Small intestine (tissue), 7 donors: ENCODE results near the gene SPRYD3. TPM values are rescaled to one million over a fixed set of nuclear protein-coding genes. Genes with fewer than 3 reads are reported as not detected.
A peak's percentile ranks its signal among the peaks of the same experiment; 100 is the strongest.

Experiments used
- DNase-seq, 2 donors: peaks; one replicate each; pipeline versions ENCODE4 v3.0.0 to v3.0.0-alpha.2; 2013
- FAIRE-seq: peaks from 2 replicates; lab custom pipeline; 2012; peaks lifted over from hg19 to GRCh38; lab: Jason Lieb, UNC
- H3K27ac ChIP-seq, 3 donors: one replicate each; pipeline ENCODE4 v1.5.1; 2013; ENCODE audit warnings: low read length in 2 of 3, mild to moderate bottlenecking in 2 of 3, control low read depth in 1 of 3, inconsistent platforms in 1 of 3, low read depth in 1 of 3, moderate library complexity in 1 of 3
- H3K27me3 ChIP-seq, 3 donors: one replicate each; pipeline ENCODE4 v1.6.1; 2013; ENCODE audit warnings: low read length in 3 of 3, inconsistent platforms in 1 of 3; ENCODE audit not compliant: control insufficient read depth in 3 of 3, insufficient read depth in 3 of 3
- H3K36me3 ChIP-seq, 3 donors: one replicate each; pipeline ENCODE4 v1.6.1; 2013; ENCODE audit warnings: low read length in 3 of 3, inconsistent platforms in 1 of 3, low read depth in 1 of 3, mild to moderate bottlenecking in 1 of 3, moderate library complexity in 1 of 3; ENCODE audit not compliant: control insufficient read depth in 3 of 3, insufficient read depth in 2 of 3
- H3K4me1 ChIP-seq, 3 donors: one replicate each; pipeline ENCODE4 v1.6.1; 2013; ENCODE audit warnings: low read length in 2 of 3, inconsistent platforms in 1 of 3, low read depth in 1 of 3, mild to moderate bottlenecking in 1 of 3, moderate library complexity in 1 of 3; ENCODE audit not compliant: control insufficient read depth in 3 of 3, insufficient read depth in 2 of 3
- H3K4me3 ChIP-seq, 3 donors: one replicate each; pipeline ENCODE4 v1.5.1; 2013; ENCODE audit warnings: low read length in 3 of 3, control low read depth in 1 of 3, inconsistent platforms in 1 of 3, low read depth in 1 of 3, mild to moderate bottlenecking in 1 of 3, moderate library complexity in 1 of 3
- H3K9me3 ChIP-seq, 2 donors: one replicate each; pipeline ENCODE4 v1.6.1; 2013; ENCODE audit warnings: low read depth in 1 of 2, low read length in 1 of 2; ENCODE audit not compliant: control insufficient read depth in 2 of 2, insufficient read depth in 1 of 2
- WGBS, 3 donors: extraction: QIAGEN DNeasy Blood & Tissue Kit; methylation state at CpG; one replicate each; pipeline ENCODE4 v1.1.7; 2013; 5-methylcytosine and 5-hydroxymethylcytosine counted together
- polyA plus RNA-seq, 4 donors: library from polyadenylated mRNA; stranded (reverse) in 3 of 4; unstranded in 1 of 4; fragments of 200-250 nt in 3 of 4; fragments of 120-200 nt in 1 of 4; gene quantifications; one replicate each; pipeline versions ENCODE4 v1.2.1 to v1.2.3, GENCODE V29; 2013
- donor health status: healthy with polysubstance abuse.
- donor health status: control.
- donor health status: control.
- donor health status: Bipolar disorder and iron deficiency.
- donor health status: healthy.

Gene SPRYD3
- polyA plus RNA-seq, 4 donors = 19.7 to 37.6 (median 22.9) TPM

DNA sequence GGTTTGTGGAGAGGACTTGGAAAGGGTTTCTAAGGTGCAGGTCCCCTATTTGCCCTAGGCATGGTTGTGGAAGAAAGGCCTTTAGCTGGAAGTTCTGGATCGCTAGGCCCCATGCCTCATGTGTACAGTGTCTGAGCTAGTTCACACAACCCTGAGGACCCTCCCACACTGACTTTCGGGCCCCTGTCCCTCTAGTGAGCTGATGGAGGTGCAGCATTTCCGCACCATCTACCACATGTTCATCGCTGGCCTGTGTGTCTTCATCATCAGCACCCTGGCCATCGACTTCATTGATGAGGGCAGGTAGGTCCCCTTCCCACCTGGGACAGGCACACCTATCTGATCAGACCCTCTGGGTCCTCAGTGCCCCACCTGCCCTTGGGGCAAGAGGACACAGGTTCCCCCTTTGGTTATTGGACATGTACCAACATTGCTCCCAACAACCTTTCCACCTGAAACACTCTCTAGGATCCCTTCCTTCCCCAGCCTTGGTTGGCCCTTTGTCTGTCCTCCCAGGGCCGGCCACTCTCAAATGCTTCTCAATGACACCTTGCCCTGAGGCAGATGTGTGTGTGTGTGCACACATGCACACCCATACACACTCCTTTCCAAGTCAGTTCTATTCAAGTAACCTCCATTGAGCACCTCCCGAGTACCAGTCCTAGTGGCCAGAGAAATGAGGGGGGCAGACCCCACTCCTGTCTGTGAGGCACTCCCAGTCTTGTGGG lies 26.7 kb upstream of the SPRYD3 start:
- Histone ChIP-seq H3K27me3 (no peaks in the 10 kb centered on the region), H3K27ac (no peak overlapping the region), H3K4me1 (peaks cover 9 to 53% (median 14%) of the 10 kb centered on the region in 3 donors), H3K36me3 (peaks cover 0 to 22% (median 0%) of the 10 kb centered on the region in 3 donors), H3K9me3 (no peaks in the 10 kb centered on the region), H3K4me3 (no peak overlapping the region)
- WGBS, 3 donors = 88 to 93% (median 91%) methylated on average over 7 of the region's 7 CpGs
- FAIRE-seq (no peak), DNase-seq (no peak)

DNA sequence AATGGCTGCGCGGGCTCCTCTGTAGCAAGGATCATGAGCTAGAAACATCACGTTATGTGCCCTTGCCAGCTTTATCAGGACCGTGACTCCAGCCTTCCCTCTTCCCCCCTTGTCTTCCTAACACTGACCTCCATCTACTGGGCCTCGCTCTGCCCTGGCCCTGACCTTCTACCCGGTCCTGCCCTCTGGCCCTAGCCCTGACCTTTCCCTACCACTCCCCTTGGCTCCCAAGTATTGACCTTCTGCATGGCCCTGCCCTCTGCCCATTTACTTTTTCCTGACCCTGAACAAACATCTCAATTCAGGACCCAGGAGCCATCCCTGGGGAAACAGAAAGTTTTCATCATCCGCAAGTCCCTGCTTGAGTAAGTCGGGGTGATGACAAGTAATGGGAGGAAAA lies 26.1 kb upstream of the SPRYD3 start:
- WGBS, 3 donors = 88 to 97% (median 96%) methylated on average over 8 of the region's 8 CpGs
- H3K27me3 ChIP-seq = no peaks in the 10 kb centered on the region
- no peak for FAIRE-seq

GRCh38 chr12:53103860-53104305 lies 24.7 kb upstream of the SPRYD3 start:
- no peaks in the 10 kb centered on the region for H3K27me3 ChIP-seq
- H3K9me3 ChIP-seq = no peaks in the 10 kb centered on the region
- no peak for FAIRE-seq
- H3K4me3 ChIP-seq = peak overlapping the region in 2 of 3 donors; percentile 36 to 41
- H3K36me3 ChIP-seq = peaks cover 0 to 16% (median 0%) of the 10 kb centered on the region in 3 donors
- WGBS, 3 donors = 9 to 33% (median 16%) methylated on average over 3 of the region's 3 CpGs
- peaks cover 9 to 59% (median 17%) of the 10 kb centered on the region in 3 donors for H3K4me1 ChIP-seq
- peak in 1 of 2 donors; percentile 55 for DNase-seq
- peak overlapping the region; percentile 86 to 97 (median 90) for H3K27ac ChIP-seq

More for the DNA sequence above, 26.1 kb upstream of the SPRYD3 start:
- no peak for DNase-seq
- Histone ChIP-seq H3K27ac (no peak overlapping the region), H3K4me1 (peaks cover 9 to 53% (median 14%) of the 10 kb centered on the region in 3 donors), H3K9me3 (no peaks in the 10 kb centered on the region), H3K4me3 (peak overlapping the region in 1 of 3 donors; percentile 1), H3K36me3 (peaks cover 0 to 22% (median 0%) of the 10 kb centered on the region in 3 donors)

DNA sequence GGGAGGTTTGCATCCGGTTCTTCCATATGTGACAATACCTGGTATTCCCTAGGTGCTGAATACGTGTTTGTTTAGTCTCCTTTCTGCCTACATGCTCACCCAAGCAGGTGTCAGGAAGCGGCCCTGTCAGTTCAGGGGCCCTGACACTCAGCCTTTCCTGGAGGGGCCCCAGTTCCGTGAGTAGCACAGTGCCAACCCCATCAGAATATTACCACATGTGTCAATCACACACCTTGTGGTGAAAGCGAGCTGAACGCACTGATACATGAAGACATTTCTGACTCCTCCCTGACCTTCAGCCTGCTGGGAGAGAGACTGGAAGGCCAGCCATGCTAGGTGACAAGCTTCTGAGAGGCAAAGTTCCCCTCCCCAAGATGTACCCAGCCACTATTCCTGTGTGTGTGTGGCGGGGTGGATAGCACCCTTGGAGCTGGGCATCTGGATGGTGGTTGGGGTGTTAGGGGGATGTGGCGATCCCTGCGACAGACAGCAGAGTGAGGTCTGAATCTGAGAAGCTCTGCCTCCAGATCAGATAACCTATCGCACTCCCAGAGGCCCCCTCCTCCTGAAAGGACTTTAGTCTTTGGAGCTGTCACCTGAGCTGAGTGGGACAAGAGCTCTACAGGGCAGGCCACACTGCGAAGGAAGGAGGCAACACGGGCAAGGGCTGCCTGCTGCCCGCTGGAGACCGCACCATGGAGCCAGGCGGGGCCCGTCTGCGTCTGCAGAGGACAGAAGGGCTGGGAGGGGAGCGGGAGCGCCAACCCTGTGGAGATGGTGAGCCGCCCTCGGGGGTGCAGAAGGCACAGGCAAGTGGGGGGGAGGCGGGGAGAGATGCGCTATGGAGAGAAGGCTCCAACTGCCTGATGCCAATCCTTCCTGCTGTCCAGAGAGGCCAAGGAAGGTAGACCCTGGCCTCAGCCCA lies 24.0 kb upstream of the SPRYD3 start, which contains the start of gene SOAT2:
SOAT2 (plus strand) TSS at position 604 of the 925 bp plus-strand sequence; CDS start at position 696, 92 bp downstream.
- H3K9me3 ChIP-seq = no peaks in the 10 kb centered on the region
- H3K4me1 ChIP-seq = peaks cover 9 to 66% (median 19%) of the 10 kb centered on the region in 3 donors
- 27 to 64% (median 38%) methylated on average over 22 to 23 of the region's 23 CpGs for WGBS, 3 donors
- peaks cover 0 to 15% (median 0%) of the 10 kb centered on the region in 3 donors for H3K36me3 ChIP-seq
- no peak for FAIRE-seq
- no peaks in the 10 kb centered on the region for H3K27me3 ChIP-seq
- peak within 1 kb of the TSS in 2 of 3 donors; percentile 36 to 41 for H3K4me3 ChIP-seq
- peak; percentile 81 to 92 for DNase-seq
- peak within 1 kb of the TSS; percentile 86 to 97 (median 90) for H3K27ac ChIP-seq

- Histone ChIP-seq H3K9me3 (no peaks in the 10 kb centered on the region), H3K27ac (peak overlapping the region; percentile 86 to 97 (median 90)), H3K36me3 (peaks cover 0 to 14% (median 0%) of the 10 kb centered on the region in 3 donors), H3K27me3 (peaks cover 0 to 6% (median 0%) of the 10 kb centered on the region in 3 donors), H3K4me3 (no peak overlapping the region), H3K4me1 (peaks cover 9 to 73% (median 22%) of the 10 kb centered on the region in 3 donors)
- WGBS, 3 donors = 79 to 87% (median 86%) methylated on average over 12 of the region's 12 CpGs
- no peak for FAIRE-seq
- DNase-seq = peak; percentile 78
Measured at GRCh38 chr12:53101931-53102781, 23.0 kb upstream of the SPRYD3 start.

GRCh38 chr12:53101266-53101665 lies 22.1 kb upstream of the SPRYD3 start:
- peaks cover 0 to 12% (median 0%) of the 10 kb centered on the region in 3 donors for H3K36me3 ChIP-seq
- H3K9me3 ChIP-seq = no peaks in the 10 kb centered on the region
- WGBS, 3 donors = 82 to 89% (median 86%) methylated on average over 7 of the region's 7 CpGs
- DNase-seq (no peak), FAIRE-seq (no peak)
- no peak overlapping the region for H3K4me3 ChIP-seq
- peaks cover 0 to 14% (median 0%) of the 10 kb centered on the region in 3 donors for H3K27me3 ChIP-seq
- no peak overlapping the region for H3K27ac ChIP-seq
- peaks cover 9 to 73% (median 22%) of the 10 kb centered on the region in 3 donors for H3K4me1 ChIP-seq

DNA sequence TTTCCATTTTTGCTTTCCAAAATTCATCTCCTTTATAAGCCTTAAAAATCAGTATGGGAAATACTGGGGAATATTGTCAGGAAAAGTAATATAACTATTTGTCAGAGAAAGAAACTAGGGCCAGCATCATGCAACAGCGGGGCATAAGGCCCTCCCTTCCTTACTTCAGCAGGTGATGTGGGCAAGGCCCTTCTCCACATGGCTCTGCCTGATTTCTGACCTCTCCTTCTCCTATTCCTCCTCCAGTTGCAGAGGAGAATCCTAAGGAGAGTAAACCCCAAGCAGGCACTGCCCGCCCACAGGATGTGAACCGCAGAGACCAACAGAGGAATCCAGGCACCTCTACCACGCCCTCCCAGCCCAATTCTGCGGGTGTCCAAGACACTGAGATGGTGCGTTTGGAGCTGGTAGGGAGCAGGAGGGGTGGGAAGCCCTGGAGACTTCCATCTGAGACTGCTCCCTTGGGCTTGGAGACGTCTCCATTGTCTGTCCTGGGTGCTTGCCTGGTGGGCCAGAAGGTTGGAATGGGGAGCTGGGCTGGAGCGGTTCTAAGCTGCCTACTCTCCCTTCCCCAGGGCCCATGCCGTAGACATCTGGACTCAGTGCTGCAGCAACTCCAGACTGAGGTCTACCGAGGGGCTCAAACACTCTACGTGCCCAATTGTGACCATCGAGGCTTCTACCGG lies 21.4 kb upstream of the SPRYD3 start:
- H3K4me3 ChIP-seq = no peak overlapping the region
- peaks cover 0 to 5% (median 0%) of the 10 kb centered on the region in 3 donors for H3K36me3 ChIP-seq
- H3K9me3 ChIP-seq = no peaks in the 10 kb centered on the region
- DNase-seq (no peak), FAIRE-seq (no peak)
- peaks cover 0 to 14% (median 0%) of the 10 kb centered on the region in 3 donors for H3K27me3 ChIP-seq
- H3K27ac ChIP-seq = no peak overlapping the region
- 81 to 92% (median 90%) methylated on average over 13 of the region's 13 CpGs for WGBS, 3 donors
- peaks cover 9 to 71% (median 22%) of the 10 kb centered on the region in 3 donors for H3K4me1 ChIP-seq
